Sigmoid colon (tissue), 7 donors: ENCODE results near the gene ATP1A1. TPM values are rescaled to one million over a fixed set of nuclear protein-coding genes. Genes with fewer than 3 reads are reported as not detected.

Source experiments
- DNase-seq: peaks from one replicate; pipeline ENCODE4 v3.0.0-alpha.2; 2019
- H3K27ac ChIP-seq, 4 donors: fragments of 200-600 bp; sonication (generic); one replicate each; pipeline ENCODE4 v1.5.1; 2016 to 2019; ENCODE audit warnings: mild to moderate bottlenecking in 1 of 4
- H3K27me3 ChIP-seq, 3 donors: fragments of 200-600 bp; sonication (generic); one replicate each; pipeline ENCODE4 v1.5.1; 2019; ENCODE audit warnings: mild to moderate bottlenecking in 1 of 3
- H3K36me3 ChIP-seq, 4 donors: fragments of 200-600 bp; sonication (generic); one replicate each; pipeline ENCODE4 v1.5.1; 2016 to 2019
- H3K4me1 ChIP-seq, 4 donors: fragments of 200-600 bp; sonication (generic); one replicate each; pipeline ENCODE4 v1.5.1; 2017 to 2019
- H3K4me3 ChIP-seq, 4 donors: fragments of 200-600 bp; sonication (generic); one replicate each; pipeline ENCODE4 v1.5.1; 2017 to 2019; ENCODE audit warnings: mild to moderate bottlenecking in 2 of 4, moderate library complexity in 1 of 4
- H3K9me3 ChIP-seq, 4 donors: fragments of 200-600 bp in 3 of 4; sonication (generic) in 3 of 4; one replicate each; pipeline versions ENCODE4 v1.5.1 to v1.6.1; 2013 to 2019
- CTCF ChIP-seq, 4 experiments: fragments of 450-650 bp in 3 of 4; fragments of 200-600 bp in 1 of 4; IDR thresholded peaks; one replicate each; pipeline ENCODE4 v1.5.1; 2016 to 2019; ENCODE audit warnings: antibody characterized with exemption in 4 of 4, mild to moderate bottlenecking in 3 of 4, moderate library complexity in 2 of 4
- EP300 ChIP-seq, 4 donors: sonication (generic); formaldehyde crosslinking; IDR thresholded peaks; one replicate each; pipeline ENCODE4 v1.6.1; 2017; ENCODE audit warnings: antibody characterized with exemption in 4 of 4
- POLR2A ChIP-seq, 2 donors: fragments of 450-650 bp; IDR thresholded peaks; one replicate each; pipeline ENCODE4 v1.6.1; 2016; ENCODE audit warnings: antibody characterized with exemption in 2 of 2, mild to moderate bottlenecking in 2 of 2, moderate library complexity in 2 of 2
- POLR2AphosphoS5 ChIP-seq, 4 donors: sonication (generic); formaldehyde crosslinking; IDR thresholded peaks; one replicate each; pipeline ENCODE4 v1.6.1; 2017; ENCODE audit warnings: antibody characterized with exemption in 4 of 4
- WGBS, 2 donors: extraction: QIAGEN DNeasy Blood & Tissue Kit; methylation state at CpG; one replicate each; pipeline ENCODE4 v1.1.7; 2013; 5-methylcytosine and 5-hydroxymethylcytosine counted together
- intact Hi-C: fragments of 100-400 bp; cut with DNase I; formaldehyde crosslinking; loops from one replicate; pipeline ENCODE4 v1.15.1; 2023
- polyA plus RNA-seq, 3 donors: library from polyadenylated mRNA; stranded (reverse); fragments of 200-250 nt; gene quantifications; one replicate each; pipeline ENCODE4 v1.2.3, GENCODE V29; 2013
- total RNA-seq, 4 donors: library from RNA; depleted of rRNA; stranded (reverse); fragments of >200 nt; gene quantifications; one replicate each; pipeline ENCODE4 v1.1.0, GENCODE V29; 2016
- donor health status: healthy with polysubstance abuse.
- donor health status: Bipolar disorder and iron deficiency.
- donor health status: healthy.

The ATP1A1 gene
- total and polyA plus RNA-seq, 7 donors = 88.6 to 1,099 (median 101) TPM

GRCh38 chr1:116347696-116348095 lies 25.3 kb upstream of the ATP1A1 start:
- DNase-seq = no peak
- Histone ChIP-seq H3K4me3 (no peak overlapping the region), H3K36me3 (no peaks in the 10 kb centered on the region), H3K27ac (no peak overlapping the region), H3K4me1 (no peaks in the 10 kb centered on the region), H3K27me3 (no peaks in the 10 kb centered on the region), H3K9me3 (no peaks in the 10 kb centered on the region)
- 91 to 92% methylated on average over 2 of the region's 2 CpGs for WGBS, 2 donors
- TF ChIP-seq POLR2AphosphoS5 (IDR thresholded peaks at IDR 0.05) (no peak), EP300 (IDR thresholded peaks at IDR 0.05) (no peak), CTCF (IDR thresholded peaks at IDR 0.05) (no peak), POLR2A (IDR thresholded peaks at IDR 0.05) (no peak)
- intact Hi-C loops = no loop called here

GRCh38 chr1:116350097-116350645 lies 22.9 kb upstream of the ATP1A1 start:
- WGBS, 2 donors = 92 to 93% methylated on average over 2 of the region's 2 CpGs
- no peaks in the 10 kb centered on the region for H3K36me3 ChIP-seq

GRCh38 chr1:116351914-116352313 lies 21.1 kb upstream of the ATP1A1 start:
- H3K9me3 ChIP-seq = no peaks in the 10 kb centered on the region
- H3K36me3 ChIP-seq = no peaks in the 10 kb centered on the region
- no peak overlapping the region for H3K27ac ChIP-seq
- no peaks in the 10 kb centered on the region for H3K27me3 ChIP-seq
- no peak overlapping the region for H3K4me3 ChIP-seq
- intact Hi-C loops = no loop called here
- H3K4me1 ChIP-seq = no peaks in the 10 kb centered on the region
- 86 to 90% methylated on average over 4 of the region's 4 CpGs for WGBS, 2 donors
- no peak for DNase-seq
- TF ChIP-seq EP300 (IDR thresholded peaks at IDR 0.05) (no peak), POLR2AphosphoS5 (IDR thresholded peaks at IDR 0.05) (no peak), POLR2A (IDR thresholded peaks at IDR 0.05) (no peak), CTCF (IDR thresholded peaks at IDR 0.05) (no peak)

More at GRCh38 chr1:116350097-116350645, 22.9 kb upstream of the ATP1A1 start:
- no peak for TF ChIP-seq EP300 (IDR thresholded peaks at IDR 0.05)
- TF ChIP-seq POLR2AphosphoS5 (IDR thresholded peaks at IDR 0.05) = no peak
- no peak for TF ChIP-seq POLR2A (IDR thresholded peaks at IDR 0.05)
- no peak for TF ChIP-seq CTCF (IDR thresholded peaks at IDR 0.05)
- no peak for DNase-seq
- Histone ChIP-seq H3K27me3 (no peaks in the 10 kb centered on the region), H3K27ac (no peak overlapping the region), H3K4me3 (no peak overlapping the region), H3K9me3 (no peaks in the 10 kb centered on the region), H3K4me1 (no peaks in the 10 kb centered on the region)
- intact Hi-C loops = no loop called here

GRCh38 chr1:116352349-116352813 lies 20.7 kb upstream of the ATP1A1 start:
- intact Hi-C loops = no loop called here
- Histone ChIP-seq H3K4me1 (no peaks in the 10 kb centered on the region), H3K9me3 (no peaks in the 10 kb centered on the region), H3K27me3 (no peaks in the 10 kb centered on the region), H3K36me3 (no peaks in the 10 kb centered on the region), H3K27ac (no peak overlapping the region), H3K4me3 (no peak overlapping the region)
- DNase-seq = no peak
- TF ChIP-seq POLR2A (IDR thresholded peaks at IDR 0.05) (no peak), POLR2AphosphoS5 (IDR thresholded peaks at IDR 0.05) (no peak), EP300 (IDR thresholded peaks at IDR 0.05) (no peak), CTCF (IDR thresholded peaks at IDR 0.05) (no peak)
- 73 to 77% methylated on average over 3 of the region's 3 CpGs for WGBS, 2 donors

GRCh38 chr1:116353155-116353554 lies 19.9 kb upstream of the ATP1A1 start:
- DNase-seq = no peak
- Histone ChIP-seq H3K36me3 (no peaks in the 10 kb centered on the region), H3K4me3 (no peak overlapping the region), H3K9me3 (no peaks in the 10 kb centered on the region), H3K4me1 (no peaks in the 10 kb centered on the region), H3K27me3 (no peaks in the 10 kb centered on the region), H3K27ac (no peak overlapping the region)
- WGBS, 2 donors = 86 to 89% methylated on average over 8 of the region's 8 CpGs
- intact Hi-C loops = no loop called here
- TF ChIP-seq POLR2A (IDR thresholded peaks at IDR 0.05) (no peak), POLR2AphosphoS5 (IDR thresholded peaks at IDR 0.05) (no peak), CTCF (IDR thresholded peaks at IDR 0.05) (no peak), EP300 (IDR thresholded peaks at IDR 0.05) (no peak)
